GM13976 (cell line): ENCODE results near the gene GLYATL1.

Experiments
- DNase-seq: peaks from one replicate; pipeline ENCODE4 v3.0.0; 2012; ENCODE audit warnings: low spot score
- in situ Hi-C: fragments of 300-500 bp; cut with MboI; formaldehyde crosslinking; loops from one replicate; pipeline ENCODE4 v1.12.0; 2022; ENCODE audit warnings: low sequenced_read_pairs, mixed read lengths, inconsistent platforms; ENCODE audit not compliant: unreplicated experiment
- TF ChIP-seq, protein P1 (sequence below): IDR thresholded peaks from 2 replicates; pipeline ENCODE4 v1.5.1; 2012; ENCODE audit warnings: borderline replicate concordance, mild to moderate bottlenecking; ENCODE audit not compliant: insufficient read depth; ENCODE audit errors: extremely low read depth, missing control alignments, control extremely low read depth

The GLYATL1 gene

DNA sequence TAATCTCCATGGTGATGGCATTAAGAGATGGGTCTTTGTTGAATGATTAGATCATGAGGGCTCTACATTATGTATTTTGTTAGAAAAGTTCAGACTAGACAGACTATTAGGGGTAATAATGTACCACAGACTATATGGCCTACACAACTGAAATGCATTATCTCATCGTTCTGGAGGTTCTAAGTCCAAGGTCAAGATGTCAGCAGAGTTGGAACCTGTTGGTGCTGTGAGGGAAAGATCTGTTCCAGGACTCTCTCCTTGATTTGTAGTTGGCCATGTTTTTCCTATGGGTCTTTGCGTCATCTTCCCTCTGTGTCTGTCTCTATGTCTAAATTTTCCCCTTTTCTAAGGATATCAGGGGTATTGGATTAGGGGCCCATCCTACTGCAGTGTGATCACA is 8.4 kb upstream of the GLYATL1 start:
- in situ Hi-C loops: no loop called here
- TF ChIP-seq, protein P1, sequence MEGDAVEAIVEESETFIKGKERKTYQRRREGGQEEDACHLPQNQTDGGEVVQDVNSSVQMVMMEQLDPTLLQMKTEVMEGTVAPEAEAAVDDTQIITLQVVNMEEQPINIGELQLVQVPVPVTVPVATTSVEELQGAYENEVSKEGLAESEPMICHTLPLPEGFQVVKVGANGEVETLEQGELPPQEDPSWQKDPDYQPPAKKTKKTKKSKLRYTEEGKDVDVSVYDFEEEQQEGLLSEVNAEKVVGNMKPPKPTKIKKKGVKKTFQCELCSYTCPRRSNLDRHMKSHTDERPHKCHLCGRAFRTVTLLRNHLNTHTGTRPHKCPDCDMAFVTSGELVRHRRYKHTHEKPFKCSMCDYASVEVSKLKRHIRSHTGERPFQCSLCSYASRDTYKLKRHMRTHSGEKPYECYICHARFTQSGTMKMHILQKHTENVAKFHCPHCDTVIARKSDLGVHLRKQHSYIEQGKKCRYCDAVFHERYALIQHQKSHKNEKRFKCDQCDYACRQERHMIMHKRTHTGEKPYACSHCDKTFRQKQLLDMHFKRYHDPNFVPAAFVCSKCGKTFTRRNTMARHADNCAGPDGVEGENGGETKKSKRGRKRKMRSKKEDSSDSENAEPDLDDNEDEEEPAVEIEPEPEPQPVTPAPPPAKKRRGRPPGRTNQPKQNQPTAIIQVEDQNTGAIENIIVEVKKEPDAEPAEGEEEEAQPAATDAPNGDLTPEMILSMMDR: no peak
- no peak for DNase-seq

DNA sequence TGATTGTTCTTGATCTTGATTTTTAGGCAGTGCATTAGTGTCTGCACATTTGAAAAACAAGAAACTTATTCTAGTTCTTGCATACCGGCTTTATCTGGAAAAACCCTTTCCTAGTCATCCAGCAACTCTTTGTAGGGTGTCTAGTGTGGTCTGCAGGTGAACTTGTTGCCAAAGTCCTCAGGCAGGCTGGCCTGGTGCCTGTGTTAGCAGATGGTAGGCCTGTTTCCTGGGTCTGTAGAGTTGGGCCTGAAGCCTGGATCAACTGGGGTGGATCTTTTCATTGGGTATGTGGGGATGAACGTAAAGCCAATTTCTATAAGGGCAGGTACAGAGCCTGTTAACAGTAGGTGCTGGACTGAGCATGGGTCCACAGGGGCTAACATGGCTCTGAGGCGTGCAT is 5.6 kb upstream of the GLYATL1 start:
- DNase-seq: no peak
- in situ Hi-C loops: no loop called here
- TF ChIP-seq, protein P1: no peak

DNA sequence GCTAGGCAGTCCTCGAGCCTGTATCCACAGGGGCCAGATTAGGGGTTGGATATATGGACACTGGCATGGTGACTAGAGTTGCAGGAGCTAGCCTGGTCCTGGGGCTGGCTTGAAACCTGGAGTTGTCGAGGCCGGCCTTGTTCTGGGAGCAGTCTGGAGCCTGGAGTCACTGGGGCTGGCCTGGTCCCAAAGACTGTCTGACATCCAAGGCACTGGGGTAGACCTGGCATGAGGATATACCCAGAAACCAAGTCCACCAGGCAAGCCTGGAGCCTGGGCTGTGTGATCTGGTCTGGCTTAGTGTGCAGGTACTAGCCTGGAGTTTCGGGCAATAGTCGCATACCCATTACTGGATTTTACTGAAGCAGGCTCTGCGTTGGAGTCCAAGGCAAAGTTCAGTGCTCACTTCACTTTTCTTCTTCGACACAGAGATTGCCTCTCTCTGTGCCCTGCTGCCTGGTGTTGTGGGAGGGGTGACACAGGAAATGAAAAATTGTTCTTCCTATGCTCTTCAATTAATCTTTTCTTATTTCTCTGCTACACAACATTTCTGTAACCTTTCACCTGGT is 4.3 kb upstream of the GLYATL1 start:
- TF ChIP-seq, protein P1: no peak
- no peak for DNase-seq
- in situ Hi-C loops: no loop called here

DNA sequence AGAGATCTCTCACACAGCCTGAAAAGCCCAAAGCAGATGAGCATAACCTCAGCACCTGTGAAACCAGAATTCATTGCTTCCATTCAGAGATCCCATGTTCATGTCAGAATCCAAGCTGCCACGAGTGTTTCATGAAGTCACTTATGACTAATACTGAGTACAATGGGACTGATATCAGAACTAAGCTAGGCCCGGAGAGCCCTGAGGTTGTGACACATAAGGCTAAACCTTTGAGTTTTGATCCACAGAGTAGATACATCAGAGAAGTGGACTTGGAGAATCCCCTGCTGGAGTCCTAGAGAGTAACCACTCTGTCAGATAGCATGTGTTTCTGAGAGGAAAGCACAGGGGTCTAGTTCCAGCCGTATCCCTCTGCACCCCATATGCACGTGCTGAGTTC is 890 bp upstream of the GLYATL1 start:
- in situ Hi-C loops: no loop called here
- TF ChIP-seq, protein P1: no peak
- no peak for DNase-seq

DNA sequence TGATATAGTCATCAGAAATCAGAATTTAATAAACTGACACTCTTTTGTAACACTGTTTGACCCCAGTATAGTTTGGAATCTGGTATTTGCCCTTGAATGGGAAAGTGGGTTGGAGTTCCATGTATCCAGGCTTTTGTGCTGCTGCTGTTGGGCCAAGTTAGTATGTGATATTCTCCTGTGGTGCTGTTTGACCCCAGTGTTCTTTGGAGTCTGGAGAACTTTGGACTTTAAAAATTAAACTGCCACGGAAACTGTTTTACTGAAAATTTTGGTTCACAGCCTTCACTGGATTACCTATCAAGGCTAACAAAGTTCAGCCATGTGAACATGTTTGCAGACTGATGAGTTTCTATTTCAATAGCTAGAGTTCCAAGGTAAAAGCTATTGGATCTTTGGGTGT is 740 bp downstream of the GLYATL1 start:
- in situ Hi-C loops: no loop called here
- no peak for DNase-seq
- TF ChIP-seq, protein P1: no peak

DNA sequence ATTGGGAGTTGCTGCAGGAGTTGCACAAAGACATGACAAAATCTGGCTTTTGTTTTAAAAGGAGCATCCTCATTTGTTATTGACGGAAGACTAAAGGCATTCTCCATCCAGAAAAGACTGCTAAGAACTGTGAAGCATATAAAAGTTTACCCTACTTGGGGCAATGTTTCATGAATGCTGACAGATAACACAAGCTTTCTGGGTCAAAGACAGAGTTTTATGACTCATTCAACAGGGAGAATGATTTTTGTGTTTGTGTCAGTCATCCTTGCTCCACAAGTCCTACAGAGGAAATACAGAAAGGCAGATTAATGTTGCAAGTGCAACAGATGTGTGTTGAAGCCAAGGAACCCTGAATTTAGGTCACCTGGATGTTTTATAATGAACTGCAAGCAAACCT is 2.5 kb downstream of the GLYATL1 start:
- no peak for DNase-seq
- TF ChIP-seq, protein P1: no peak
- in situ Hi-C loops: no loop called here
